Measurements from ENCODE around the gene SMCO1. TPM values are rescaled to one million over a fixed set of nuclear protein-coding genes. Genes with fewer than 3 reads are reported as not detected.

The SMCO1 gene
- total RNA-seq, 1 experiment from 2014 or later = not detected

GRCh38 chr3:196503196-196504076 is 11.7 kb downstream of the SMCO1 start, which contains the start of gene RNF168:
TSS of gene RNF168 (minus strand) at chr3:196503768. CDS start at chr3:196503173, 595 bp downstream.
- TF ChIP-seq CTCF (IDR thresholded peaks at IDR 0.05; ENCODE audit: insufficient read depth in 1 of 2, low read depth in 1 of 2, low read length in 1 of 2, severe bottlenecking in 1 of 2, unreplicated experiment in 1 of 2) = no peak
- no peaks in the 10 kb centered on the region for H3K27me3 ChIP-seq (replicated peaks; ENCODE audit: control insufficient read depth, insufficient read depth, low read length)
- BruUV-seq (replicated peaks) = TSS peak; percentile 40
- Mint-ChIP-seq H3K4me1 (ENCODE audit: low read depth, unreplicated experiment) (peaks cover 6% of the 10 kb centered on the region), H3K9me3 (ENCODE audit: unreplicated experiment) (peaks cover 19% of the 10 kb centered on the region), H3K27me3 (ENCODE audit: insufficient read depth, unreplicated experiment) (no peaks in the 10 kb centered on the region), H3K27ac (ENCODE audit: unreplicated experiment) (peak within 1 kb of the TSS; percentile 83), H3K36me3 (ENCODE audit: insufficient read depth, unreplicated experiment) (peaks cover 40% of the 10 kb centered on the region), H3K4me3 (ENCODE audit: unreplicated experiment) (peak within 1 kb of the TSS; percentile 90)
- DNase-seq = peak; percentile 94 to 95
- POLR2A ChIA-PET = interaction anchor here (0.6 to 1.0 kb wide), 2 partner anchors 15 to 116 kb away, joined by 3 to 5 read pairs; no protein-coding TSS in a partner anchor
- peaks cover 8% of the 10 kb centered on the region; the same call in 1 of the 2 replicates for H3K4me1 ChIP-seq
- CTCF ChIA-PET = no interaction called here
- H3K4me3 ChIP-seq (ENCODE audit: low read depth, low read length) = peak within 1 kb of the TSS; percentile 92
- H3K9me3 ChIP-seq = peaks cover 9% of the 10 kb centered on the region; the same call in 1 of the 2 replicates
- intact Hi-C loops (cut with micrococcal nuclease; ENCODE audit: unreplicated experiment) = loop anchor here (1.0 kb wide), 2 partner anchors 65 to 216 kb away; partner anchors contain the start of genes FBXO45, PCYT1A and WDR53
- H3K36me3 ChIP-seq (ENCODE audit: control insufficient read depth, insufficient read depth, low read length) = no peaks in the 10 kb centered on the region

GRCh38 chr3:196502775-196503195 is 12.4 kb downstream of the SMCO1 start:
- H3K27ac Mint-ChIP-seq (ENCODE audit: unreplicated experiment) = peak overlapping the region; percentile 83
- Histone ChIP-seq H3K27me3 (replicated peaks; ENCODE audit: control insufficient read depth, insufficient read depth, low read length) (no peaks in the 10 kb centered on the region), H3K4me1 (peaks cover 8% of the 10 kb centered on the region; the same call in 1 of the 2 replicates), H3K4me3 (ENCODE audit: low read depth, low read length) (peak overlapping the region; percentile 92), H3K9me3 (peaks cover 9% of the 10 kb centered on the region; the same call in 1 of the 2 replicates), H3K36me3 (ENCODE audit: control insufficient read depth, insufficient read depth, low read length) (no peaks in the 10 kb centered on the region)
- peak in 1 of 2 experiments; percentile 41 for DNase-seq
- peaks cover 6% of the 10 kb centered on the region for H3K4me1 Mint-ChIP-seq (ENCODE audit: low read depth, unreplicated experiment)
- ChIA-PET POLR2A (interaction anchor here (0.6 to 1.0 kb wide), 2 partner anchors 15 to 116 kb away, joined by 3 to 5 read pairs; no protein-coding TSS in a partner anchor), CTCF (no interaction called here)
- H3K27me3 Mint-ChIP-seq (ENCODE audit: insufficient read depth, unreplicated experiment) = no peaks in the 10 kb centered on the region
- peaks cover 19% of the 10 kb centered on the region for H3K9me3 Mint-ChIP-seq (ENCODE audit: unreplicated experiment)
- H3K4me3 Mint-ChIP-seq (ENCODE audit: unreplicated experiment) = peak overlapping the region; percentile 90
- peaks cover 44% of the 10 kb centered on the region for H3K36me3 Mint-ChIP-seq (ENCODE audit: insufficient read depth, unreplicated experiment)
- no peak for TF ChIP-seq CTCF (IDR thresholded peaks at IDR 0.05; ENCODE audit: insufficient read depth in 1 of 2, low read depth in 1 of 2, low read length in 1 of 2, severe bottlenecking in 1 of 2, unreplicated experiment in 1 of 2)
- BruUV-seq (replicated peaks) = no TSS peak
- intact Hi-C loops (cut with micrococcal nuclease; ENCODE audit: unreplicated experiment) = loop anchor here (1.0 kb wide), 2 partner anchors 66 to 215 kb away; partner anchors contain the start of genes FBXO45, PCYT1A and WDR53

GRCh38 chr3:196501316-196502044 is 13.7 kb downstream of the SMCO1 start:
- Histone ChIP-seq H3K4me1 (peaks cover 8% of the 10 kb centered on the region; the same call in 1 of the 2 replicates), H3K36me3 (ENCODE audit: control insufficient read depth, insufficient read depth, low read length) (no peaks in the 10 kb centered on the region), H3K4me3 (ENCODE audit: low read depth, low read length) (peak overlapping the region; percentile 92), H3K9me3 (peaks cover 2% of the 10 kb centered on the region; the same call in 1 of the 2 replicates), H3K27me3 (replicated peaks; ENCODE audit: control insufficient read depth, insufficient read depth, low read length) (no peaks in the 10 kb centered on the region)
- POLR2A ChIA-PET = interaction anchor here (0.5 kb wide), 1 partner anchor 137 kb away, joined by 3 read pairs; no protein-coding TSS in a partner anchor
- no peaks in the 10 kb centered on the region for H3K27me3 Mint-ChIP-seq (ENCODE audit: insufficient read depth, unreplicated experiment)
- peaks cover 13% of the 10 kb centered on the region for H3K9me3 Mint-ChIP-seq (ENCODE audit: unreplicated experiment)
- H3K4me3 Mint-ChIP-seq (ENCODE audit: unreplicated experiment) = peak overlapping the region; percentile 90
- H3K27ac Mint-ChIP-seq (ENCODE audit: unreplicated experiment) = peak overlapping the region; percentile 83
- BruUV-seq (replicated peaks) = no TSS peak
- no peak for DNase-seq
- peaks cover 6% of the 10 kb centered on the region for H3K4me1 Mint-ChIP-seq (ENCODE audit: low read depth, unreplicated experiment)
- H3K36me3 Mint-ChIP-seq (ENCODE audit: insufficient read depth, unreplicated experiment) = peaks cover 48% of the 10 kb centered on the region
- TF ChIP-seq CTCF (IDR thresholded peaks at IDR 0.05; ENCODE audit: insufficient read depth in 1 of 2, low read depth in 1 of 2, low read length in 1 of 2, severe bottlenecking in 1 of 2, unreplicated experiment in 1 of 2) = no peak
- CTCF ChIA-PET = interaction anchor here (1.0 kb wide), 1 partner anchor 15 kb away, joined by 3 read pairs; no protein-coding TSS in a partner anchor
- intact Hi-C loops (cut with micrococcal nuclease; ENCODE audit: unreplicated experiment) = no loop called here

Measured in Caco-2 (cell line).